A673 (cell line): Measurements from ENCODE around the gene LCP2.

ENCODE experiments used
- CTCF ChIP-seq: fragments of 300-800, 200-600 bp; sonication (generic); conservative IDR thresholded peaks from 2 replicates; pipeline ENCODE4 v1.5.1; 2017; ENCODE audit warnings: low read depth, mild to moderate bottlenecking, antibody characterized with exemption, low read length, moderate library complexity, mixed read lengths
- EZH2 ChIP-seq: fragments of 200-600 bp; sonication (generic); IDR thresholded peaks from 2 replicates; pipeline ENCODE4 v1.6.1; 2017; ENCODE audit warnings: borderline replicate concordance, low read depth, mild to moderate bottlenecking, mixed read lengths, antibody characterized with exemption, low read length; ENCODE audit not compliant: poor library complexity, severe bottlenecking

GRCh38 chr5:170289121-170289520 is 8.5 kb downstream of the LCP2 start:
- TF ChIP-seq CTCF, result no peak
- TF ChIP-seq EZH2, result no peak
